Vagina (tissue), 2 donors: ENCODE measurements around the gene CCNB1.

Experiments
- POLR2A ChIP-seq, 2 donors: fragments of 450-650 bp; IDR thresholded peaks; one replicate each; pipeline ENCODE4 v1.6.1; 2017; ENCODE audit warnings: antibody characterized with exemption in 2 of 2, mild to moderate bottlenecking in 2 of 2, moderate library complexity in 2 of 2
- TF ChIP-seq, protein P1 (sequence below), 3 experiments: fragments of 450-650 bp in 2 of 3; fragments of 200-600 bp in 1 of 3; sonication (generic) in 1 of 3; IDR thresholded peaks; one replicate each; pipeline ENCODE4 v1.5.1; 2017 to 2019; ENCODE audit warnings: antibody characterized with exemption in 3 of 3, mild to moderate bottlenecking in 2 of 3, moderate library complexity in 2 of 3

DNA sequence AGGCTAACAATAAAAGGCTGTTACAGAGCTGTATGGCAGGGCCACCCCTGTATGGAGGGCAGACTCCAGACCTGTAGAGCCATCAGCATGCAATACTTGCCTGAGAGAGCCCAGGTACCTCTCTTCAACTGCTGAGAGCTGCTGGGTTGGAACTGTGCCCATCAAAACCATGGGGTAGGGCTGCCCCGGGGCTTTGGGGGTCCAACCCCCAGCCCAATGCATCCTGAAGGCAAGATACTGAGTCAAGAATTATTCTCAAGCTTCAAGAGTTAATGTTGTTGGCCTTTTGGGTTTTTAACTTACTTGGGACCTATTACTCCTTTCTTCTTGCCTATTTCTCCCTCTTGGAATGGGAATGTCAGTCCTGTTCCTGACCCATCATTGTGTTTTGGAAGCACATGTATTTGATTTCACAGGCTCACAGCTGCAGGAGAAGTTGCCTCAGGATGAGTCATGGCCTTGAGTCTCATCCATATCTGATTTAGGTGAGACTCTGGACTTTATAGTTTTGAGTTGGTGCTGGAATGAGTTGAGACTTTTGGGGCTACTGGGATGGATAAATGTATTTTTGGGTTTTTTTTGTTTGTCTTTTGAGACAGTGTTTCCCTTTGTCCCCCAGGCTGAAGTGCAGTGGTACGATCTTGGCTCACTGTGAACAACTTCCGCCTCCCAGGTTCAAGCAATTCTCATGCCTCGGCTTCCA, 46.7 kb downstream of the CCNB1 start:
- TF ChIP-seq, protein P1, sequence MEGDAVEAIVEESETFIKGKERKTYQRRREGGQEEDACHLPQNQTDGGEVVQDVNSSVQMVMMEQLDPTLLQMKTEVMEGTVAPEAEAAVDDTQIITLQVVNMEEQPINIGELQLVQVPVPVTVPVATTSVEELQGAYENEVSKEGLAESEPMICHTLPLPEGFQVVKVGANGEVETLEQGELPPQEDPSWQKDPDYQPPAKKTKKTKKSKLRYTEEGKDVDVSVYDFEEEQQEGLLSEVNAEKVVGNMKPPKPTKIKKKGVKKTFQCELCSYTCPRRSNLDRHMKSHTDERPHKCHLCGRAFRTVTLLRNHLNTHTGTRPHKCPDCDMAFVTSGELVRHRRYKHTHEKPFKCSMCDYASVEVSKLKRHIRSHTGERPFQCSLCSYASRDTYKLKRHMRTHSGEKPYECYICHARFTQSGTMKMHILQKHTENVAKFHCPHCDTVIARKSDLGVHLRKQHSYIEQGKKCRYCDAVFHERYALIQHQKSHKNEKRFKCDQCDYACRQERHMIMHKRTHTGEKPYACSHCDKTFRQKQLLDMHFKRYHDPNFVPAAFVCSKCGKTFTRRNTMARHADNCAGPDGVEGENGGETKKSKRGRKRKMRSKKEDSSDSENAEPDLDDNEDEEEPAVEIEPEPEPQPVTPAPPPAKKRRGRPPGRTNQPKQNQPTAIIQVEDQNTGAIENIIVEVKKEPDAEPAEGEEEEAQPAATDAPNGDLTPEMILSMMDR (IDR thresholded peaks at IDR 0.05), result no peak
- TF ChIP-seq POLR2A (IDR thresholded peaks at IDR 0.05), result no peak
